ENCODE measurements around the gene DDC.

DDC gene

GRCh38 chr7:50427518-50427917 lies 137.7 kb downstream of the DDC start:
- TF ChIP-seq Cebpa-rat (IDR thresholded peaks at IDR 0.05) = no peak
- Histone ChIP-seq H4K20me1 (no peaks in the 10 kb centered on the region), H3K36me3 (no peaks in the 10 kb centered on the region), H3K4me2 (no peak overlapping the region), H3K27ac (no peak overlapping the region), H3K9ac (no peak overlapping the region), H3K4me1 (peaks cover 6 to 17% (median 10%) of the 10 kb centered on the region in 10 experiments; a peak in 17 of 20 replicates), H3K27me3 (no peaks in the 10 kb centered on the region), H3K4me3 (no peak overlapping the region), H3K9me3 (replicated peaks in 1 of 11) (no peaks in the 10 kb centered on the region)

GRCh38 chr7:50426280-50427045 lies 138.7 kb downstream of the DDC start:
- Histone ChIP-seq H3K4me1 (peaks cover 6 to 17% (median 10%) of the 10 kb centered on the region in 10 experiments; a peak in 17 of 20 replicates), H3K4me3 (no peak overlapping the region), H4K20me1 (no peaks in the 10 kb centered on the region), H3K9ac (no peak overlapping the region), H3K4me2 (no peak overlapping the region), H3K36me3 (no peaks in the 10 kb centered on the region), H3K27me3 (no peaks in the 10 kb centered on the region), H3K9me3 (replicated peaks in 1 of 11) (no peaks in the 10 kb centered on the region), H3K27ac (no peak overlapping the region)
- no peak for TF ChIP-seq Cebpa-rat (IDR thresholded peaks at IDR 0.05)

GRCh38 chr7:50425318-50425717 lies 139.9 kb downstream of the DDC start:
- Histone ChIP-seq H3K27ac (no peak overlapping the region), H3K4me1 (peaks cover 6 to 17% (median 10%) of the 10 kb centered on the region in 10 experiments; a peak in 17 of 20 replicates), H3K9ac (no peak overlapping the region), H3K4me3 (no peak overlapping the region), H3K4me2 (no peak overlapping the region), H3K9me3 (replicated peaks in 1 of 11) (no peaks in the 10 kb centered on the region), H3K27me3 (no peaks in the 10 kb centered on the region), H4K20me1 (no peaks in the 10 kb centered on the region), H3K36me3 (no peaks in the 10 kb centered on the region)
- no peak for TF ChIP-seq Cebpa-rat (IDR thresholded peaks at IDR 0.05)

GRCh38 chr7:50423860-50424259 lies 141.3 kb downstream of the DDC start:
- Histone ChIP-seq H3K9me3 (replicated peaks in 1 of 11) (no peaks in the 10 kb centered on the region), H3K4me2 (peak overlapping the region; percentile 8 to 64 (median 54); a peak in 17 of 22 replicates), H3K4me1 (peaks cover 6 to 17% (median 10%) of the 10 kb centered on the region in 10 experiments; a peak in 17 of 20 replicates), H3K4me3 (no peak overlapping the region), H3K36me3 (no peaks in the 10 kb centered on the region), H3K27ac (no peak overlapping the region), H4K20me1 (no peaks in the 10 kb centered on the region), H3K27me3 (no peaks in the 10 kb centered on the region), H3K9ac (no peak overlapping the region)
- TF ChIP-seq Cebpa-rat (IDR thresholded peaks at IDR 0.05) = no peak

- Histone ChIP-seq H3K4me2 (no peak overlapping the region), H3K9me3 (replicated peaks in 1 of 11) (no peaks in the 10 kb centered on the region), H3K9ac (no peak overlapping the region), H3K4me3 (no peak overlapping the region), H3K27me3 (no peaks in the 10 kb centered on the region), H3K4me1 (peaks cover 8 to 18% (median 13%) of the 10 kb centered on the region in 10 experiments), H4K20me1 (no peaks in the 10 kb centered on the region), H3K27ac (no peak overlapping the region), H3K36me3 (no peaks in the 10 kb centered on the region)
- 0 out of 22 replicates have a peak, but pooled peaks of 1 of the 11 experiments have one; percentile 21 for TF ChIP-seq Cebpa-rat (IDR thresholded peaks at IDR 0.05)
These were observed 142.3 kb downstream of the DDC start for GRCh38 chr7:50422858-50423257.

GRCh38 chr7:50421043-50421442 lies 144.2 kb downstream of the DDC start:
- H4K20me1 ChIP-seq = peaks cover 0 to 8% (median 0%) of the 10 kb centered on the region in 11 experiments; a peak in 1 of 22 replicates
- TF ChIP-seq Cebpa-rat (IDR thresholded peaks at IDR 0.05) = no peak
- no peaks in the 10 kb centered on the region for H3K9me3 ChIP-seq (replicated peaks in 1 of 11)
- no peak overlapping the region for H3K9ac ChIP-seq
- no peaks in the 10 kb centered on the region for H3K36me3 ChIP-seq
- no peaks in the 10 kb centered on the region for H3K27me3 ChIP-seq
- H3K27ac ChIP-seq = no peak overlapping the region
- no peak overlapping the region for H3K4me2 ChIP-seq
- H3K4me3 ChIP-seq = no peak overlapping the region
- H3K4me1 ChIP-seq = peaks cover 26 to 36% (median 31%) of the 10 kb centered on the region in 10 experiments

GRCh38 chr7:50418526-50419290 lies 146.5 kb downstream of the DDC start:
- H3K36me3 ChIP-seq = no peaks in the 10 kb centered on the region
- no peak overlapping the region for H3K27ac ChIP-seq
- no peak overlapping the region for H3K4me3 ChIP-seq
- H3K4me1 ChIP-seq = peaks cover 29 to 52% (median 34%) of the 10 kb centered on the region in 10 experiments
- H3K27me3 ChIP-seq = no peaks in the 10 kb centered on the region
- H3K4me2 ChIP-seq = peak overlapping the region in 2 of 11 experiments; percentile 33 to 80; a peak in 2 of 22 replicates
- H3K9me3 ChIP-seq (replicated peaks in 1 of 11) = no peaks in the 10 kb centered on the region
- TF ChIP-seq Cebpa-rat (IDR thresholded peaks at IDR 0.05) = no peak
- peak overlapping the region in 2 of 11 experiments; percentile 11 to 32; a peak in 1 of 22 replicates for H3K9ac ChIP-seq
- H4K20me1 ChIP-seq = peaks cover 0 to 8% (median 0%) of the 10 kb centered on the region in 11 experiments; a peak in 1 of 22 replicates

- no peak for TF ChIP-seq Cebpa-rat (IDR thresholded peaks at IDR 0.05)
- H3K27me3 ChIP-seq = no peaks in the 10 kb centered on the region
These were observed 147.1 kb downstream of the DDC start for GRCh38 chr7:50418086-50418515.

More at GRCh38 chr7:50418086-50418515, 147.1 kb downstream of the DDC start:
- Histone ChIP-seq H3K36me3 (no peaks in the 10 kb centered on the region), H3K4me2 (peak overlapping the region in 3 of 11 experiments; percentile 80 to 91 (median 89); a peak in 2 of 22 replicates), H4K20me1 (peaks cover 0 to 8% (median 0%) of the 10 kb centered on the region in 11 experiments; a peak in 1 of 22 replicates), H3K4me3 (no peak overlapping the region), H3K9ac (no peak overlapping the region), H3K4me1 (peaks cover 30 to 55% (median 36%) of the 10 kb centered on the region in 10 experiments), H3K9me3 (replicated peaks in 1 of 11) (no peaks in the 10 kb centered on the region), H3K27ac (no peak overlapping the region)
